ENCODE data around the gene METTL23.
A peak's percentile ranks its signal among the peaks of the same experiment; 100 is the strongest.
"Not testable (repeated sequence)": the region's sequence is repeated elsewhere in the genome, so short reads cannot be mapped to it uniquely, and the experiment has no call there.

METTL23 gene

GRCh38 chr17:76712321-76712720 is 14.3 kb upstream of the METTL23 start:
- not testable (repeated sequence) for H3K9me3 ChIP-seq (ENCODE audit: control insufficient read depth, low read length); H3K27me3 ChIP-seq (ENCODE audit: control insufficient read depth in 1 of 2, insufficient read depth in 1 of 2, low read length in 2 of 2); H2BK5ac ChIP-seq (ENCODE audit: low read depth, low read length, poor library complexity, severe bottlenecking); DNase-seq; H3K4me2 ChIP-seq (ENCODE audit: low read length, poor library complexity, severe bottlenecking); H3K18ac ChIP-seq (ENCODE audit: low read depth in 1 of 2, low read length in 2 of 2); H3K9ac ChIP-seq (ENCODE audit: low read length); H3K4me3 ChIP-seq (ENCODE audit: insufficient read depth in 1 of 2, low read depth in 1 of 2, low read length in 2 of 2); H4K91ac ChIP-seq (ENCODE audit: low read length); H2BK12ac ChIP-seq (ENCODE audit: low read length in 2 of 2); H3K23ac ChIP-seq (ENCODE audit: low read length in 2 of 2); H3K14ac ChIP-seq (ENCODE audit: low read length in 2 of 2); H2AK5ac ChIP-seq (ENCODE audit: low read length, severe bottlenecking); H3K4ac ChIP-seq (ENCODE audit: low read depth in 1 of 2, low read length in 2 of 2); H2BK15ac ChIP-seq (ENCODE audit: low read depth, poor library complexity, severe bottlenecking); H2AFZ ChIP-seq (ENCODE audit: low read depth, low read length); H4K8ac ChIP-seq (ENCODE audit: low read length); H2BK120ac ChIP-seq (ENCODE audit: low read depth, low read length); H3K27ac ChIP-seq (ENCODE audit: low read length, poor library complexity, severe bottlenecking)
- peaks cover 21 to 34% of the 10 kb centered on the region in 2 experiments for H3K36me3 ChIP-seq (ENCODE audit: control insufficient read depth in 1 of 2, insufficient read depth in 2 of 2, low read depth in 1 of 2, low read length in 2 of 2)
- WGBS: 89% methylated on average over 7 of the region's 7 CpGs
- peaks cover 29% of the 10 kb centered on the region for H3K4me1 ChIP-seq (ENCODE audit: control insufficient read depth, insufficient read depth, low read depth, low read length)
- H3K79me1 ChIP-seq (replicated peaks; ENCODE audit: low read length, poor library complexity, severe bottlenecking): peaks cover 15% of the 10 kb centered on the region

GRCh38 chr17:76713765-76714164 is 12.9 kb upstream of the METTL23 start:
- no peak overlapping the region for H2BK15ac ChIP-seq (ENCODE audit: low read depth, poor library complexity, severe bottlenecking)
- no peak overlapping the region for H2BK5ac ChIP-seq (ENCODE audit: low read depth, low read length, poor library complexity, severe bottlenecking)
- H3K4me1 ChIP-seq (ENCODE audit: control insufficient read depth, insufficient read depth, low read depth, low read length): peaks cover 19% of the 10 kb centered on the region
- peaks cover 22% of the 10 kb centered on the region for H3K79me1 ChIP-seq (replicated peaks; ENCODE audit: low read length, poor library complexity, severe bottlenecking)
- no peak overlapping the region for H3K23ac ChIP-seq (ENCODE audit: low read length in 2 of 2)
- H3K27ac ChIP-seq (ENCODE audit: low read length, poor library complexity, severe bottlenecking): no peak overlapping the region
- WGBS: 95% methylated on average over 7 of the region's 7 CpGs
- no peak for DNase-seq
- no peak overlapping the region for H3K18ac ChIP-seq (ENCODE audit: low read depth in 1 of 2, low read length in 2 of 2)
- no peak overlapping the region for H3K4ac ChIP-seq (ENCODE audit: low read depth in 1 of 2, low read length in 2 of 2)
- H2AFZ ChIP-seq (ENCODE audit: low read depth, low read length): no peak overlapping the region
- H3K27me3 ChIP-seq (ENCODE audit: control insufficient read depth in 1 of 2, insufficient read depth in 1 of 2, low read length in 2 of 2): no peaks in the 10 kb centered on the region
- H3K14ac ChIP-seq (ENCODE audit: low read length in 2 of 2): no peak overlapping the region
- no peak overlapping the region for H3K4me3 ChIP-seq (ENCODE audit: insufficient read depth in 1 of 2, low read depth in 1 of 2, low read length in 2 of 2)
- H3K9ac ChIP-seq (ENCODE audit: low read length): no peak overlapping the region
- H3K9me3 ChIP-seq (ENCODE audit: control insufficient read depth, low read length): no peaks in the 10 kb centered on the region
- no peak overlapping the region for H2BK12ac ChIP-seq (ENCODE audit: low read length in 2 of 2)
- peak overlapping the region; percentile 41 for H2AK5ac ChIP-seq (ENCODE audit: low read length, severe bottlenecking)
- no peak overlapping the region for H3K4me2 ChIP-seq (ENCODE audit: low read length, poor library complexity, severe bottlenecking)
- H2BK120ac ChIP-seq (ENCODE audit: low read depth, low read length): no peak overlapping the region
- H4K91ac ChIP-seq (ENCODE audit: low read length): no peak overlapping the region
- no peak overlapping the region for H4K8ac ChIP-seq (ENCODE audit: low read length)
- H3K36me3 ChIP-seq (ENCODE audit: control insufficient read depth in 1 of 2, insufficient read depth in 2 of 2, low read depth in 1 of 2, low read length in 2 of 2): peaks cover 34 to 47% of the 10 kb centered on the region in 2 experiments

- WGBS: 72% methylated on average over 5 of the region's 5 CpGs
- Histone ChIP-seq H2BK5ac (ENCODE audit: low read depth, low read length, poor library complexity, severe bottlenecking) (no peak overlapping the region), H2BK120ac (ENCODE audit: low read depth, low read length) (no peak overlapping the region), H4K91ac (ENCODE audit: low read length) (no peak overlapping the region), H2BK12ac (ENCODE audit: low read length in 2 of 2) (peak overlapping the region; percentile 35 to 38), H2AFZ (ENCODE audit: low read depth, low read length) (no peak overlapping the region), H3K14ac (ENCODE audit: low read length in 2 of 2) (no peak overlapping the region), H3K27ac (ENCODE audit: low read length, poor library complexity, severe bottlenecking) (no peak overlapping the region), H2AK5ac (ENCODE audit: low read length, severe bottlenecking) (peak overlapping the region; percentile 66), H3K4ac (ENCODE audit: low read depth in 1 of 2, low read length in 2 of 2) (no peak overlapping the region), H3K18ac (ENCODE audit: low read depth in 1 of 2, low read length in 2 of 2) (no peak overlapping the region), H3K27me3 (ENCODE audit: control insufficient read depth in 1 of 2, insufficient read depth in 1 of 2, low read length in 2 of 2) (no peaks in the 10 kb centered on the region), H3K9me3 (ENCODE audit: control insufficient read depth, low read length) (no peaks in the 10 kb centered on the region), H3K9ac (ENCODE audit: low read length) (peak overlapping the region; percentile 67), H3K79me1 (replicated peaks; ENCODE audit: low read length, poor library complexity, severe bottlenecking) (peaks cover 23% of the 10 kb centered on the region), H3K23ac (ENCODE audit: low read length in 2 of 2) (no peak overlapping the region), H3K4me2 (ENCODE audit: low read length, poor library complexity, severe bottlenecking) (no peak overlapping the region), H4K8ac (ENCODE audit: low read length) (no peak overlapping the region), H2BK15ac (ENCODE audit: low read depth, poor library complexity, severe bottlenecking) (no peak overlapping the region), H3K4me1 (ENCODE audit: control insufficient read depth, insufficient read depth, low read depth, low read length) (peaks cover 17% of the 10 kb centered on the region), H3K4me3 (ENCODE audit: insufficient read depth in 1 of 2, low read depth in 1 of 2, low read length in 2 of 2) (no peak overlapping the region), H3K36me3 (ENCODE audit: control insufficient read depth in 1 of 2, insufficient read depth in 2 of 2, low read depth in 1 of 2, low read length in 2 of 2) (peaks cover 37 to 53% of the 10 kb centered on the region in 2 experiments)
- no peak for DNase-seq
Measured at GRCh38 chr17:76714336-76714735, 12.3 kb upstream of the METTL23 start.

- Histone ChIP-seq H3K79me1 (replicated peaks; ENCODE audit: low read length, poor library complexity, severe bottlenecking) (peaks cover 27% of the 10 kb centered on the region), H3K4me1 (ENCODE audit: control insufficient read depth, insufficient read depth, low read depth, low read length) (peaks cover 15% of the 10 kb centered on the region), H3K14ac (ENCODE audit: low read length in 2 of 2) (no peak overlapping the region), H2BK15ac (ENCODE audit: low read depth, poor library complexity, severe bottlenecking) (no peak overlapping the region), H3K27me3 (ENCODE audit: control insufficient read depth in 1 of 2, insufficient read depth in 1 of 2, low read length in 2 of 2) (no peaks in the 10 kb centered on the region), H3K4ac (ENCODE audit: low read depth in 1 of 2, low read length in 2 of 2) (peak overlapping the region in 1 of 2 experiments; percentile 85), H4K8ac (ENCODE audit: low read length) (no peak overlapping the region), H2BK5ac (ENCODE audit: low read depth, low read length, poor library complexity, severe bottlenecking) (no peak overlapping the region), H4K91ac (ENCODE audit: low read length) (no peak overlapping the region), H2BK12ac (ENCODE audit: low read length in 2 of 2) (peak overlapping the region; percentile 65 to 79), H2AFZ (ENCODE audit: low read depth, low read length) (no peak overlapping the region), H3K9ac (ENCODE audit: low read length) (peak overlapping the region; percentile 67), H3K4me3 (ENCODE audit: insufficient read depth in 1 of 2, low read depth in 1 of 2, low read length in 2 of 2) (no peak overlapping the region), H3K4me2 (ENCODE audit: low read length, poor library complexity, severe bottlenecking) (no peak overlapping the region), H3K18ac (ENCODE audit: low read depth in 1 of 2, low read length in 2 of 2) (peak overlapping the region; percentile 46 to 53), H3K27ac (ENCODE audit: low read length, poor library complexity, severe bottlenecking) (no peak overlapping the region), H3K23ac (ENCODE audit: low read length in 2 of 2) (peak overlapping the region in 1 of 2 experiments; percentile 34), H2AK5ac (ENCODE audit: low read length, severe bottlenecking) (peak overlapping the region; percentile 37), H3K9me3 (ENCODE audit: control insufficient read depth, low read length) (no peaks in the 10 kb centered on the region), H3K36me3 (ENCODE audit: control insufficient read depth in 1 of 2, insufficient read depth in 2 of 2, low read depth in 1 of 2, low read length in 2 of 2) (peaks cover 42 to 59% of the 10 kb centered on the region in 2 experiments), H2BK120ac (ENCODE audit: low read depth, low read length) (no peak overlapping the region)
- DNase-seq: peak; percentile 65
- 0% methylated on average over 2 of the region's 4 CpGs for WGBS
Measured at GRCh38 chr17:76714822-76715495, 11.7 kb upstream of the METTL23 start.
